Limb (tissue), 2 donors: ENCODE data around the gene SMG9.
"Not testable (repeated sequence)": the region's sequence is repeated elsewhere in the genome, so short reads cannot be mapped to it uniquely, and the experiment has no call there.

Experiments used
- DNase-seq, 2 donors: peaks; one replicate each; pipeline ENCODE4 v3.0.0-alpha.2; 2016; ENCODE audit errors: extremely low spot score in 2 of 2

The SMG9 gene

DNA sequence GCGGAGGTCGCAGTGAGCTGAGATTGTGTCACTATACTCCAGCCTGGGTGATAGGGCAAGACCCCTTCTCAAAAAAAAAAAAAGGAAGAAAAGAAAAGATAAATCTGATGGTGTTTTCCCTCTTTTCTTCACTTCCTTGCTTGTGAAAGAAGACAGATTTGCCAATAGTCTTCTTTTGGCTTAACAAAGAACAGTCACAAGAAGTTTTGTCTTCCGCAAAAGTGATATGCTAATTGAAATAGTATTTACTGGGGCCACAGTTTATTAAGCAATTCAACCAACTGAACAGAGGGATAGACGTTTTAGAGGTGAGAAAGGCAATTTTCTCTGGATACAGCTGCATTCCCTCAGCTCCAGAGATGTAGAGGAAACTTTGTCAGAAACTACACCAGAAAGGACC lies 61.9 kb downstream of the SMG9 start:
- DNase-seq = no peak

DNA sequence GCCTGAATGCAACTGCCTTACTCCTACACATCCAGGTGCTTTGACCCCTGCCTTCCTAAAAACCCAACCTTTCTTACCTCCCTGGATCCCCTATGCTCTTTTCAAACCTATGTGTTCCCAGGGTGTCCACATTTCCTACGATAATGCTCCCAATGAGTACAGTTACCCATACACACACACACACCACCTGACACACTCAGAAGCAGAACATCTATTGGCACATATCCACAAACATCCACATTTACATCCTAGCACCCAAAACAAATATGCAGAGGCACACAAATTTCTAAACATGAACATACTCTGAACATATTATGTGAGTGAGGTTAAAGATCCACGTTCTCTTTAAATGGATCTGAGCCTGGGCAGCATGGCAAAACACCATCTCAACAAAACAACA lies 62.4 kb downstream of the SMG9 start:
- no peak for DNase-seq

DNA sequence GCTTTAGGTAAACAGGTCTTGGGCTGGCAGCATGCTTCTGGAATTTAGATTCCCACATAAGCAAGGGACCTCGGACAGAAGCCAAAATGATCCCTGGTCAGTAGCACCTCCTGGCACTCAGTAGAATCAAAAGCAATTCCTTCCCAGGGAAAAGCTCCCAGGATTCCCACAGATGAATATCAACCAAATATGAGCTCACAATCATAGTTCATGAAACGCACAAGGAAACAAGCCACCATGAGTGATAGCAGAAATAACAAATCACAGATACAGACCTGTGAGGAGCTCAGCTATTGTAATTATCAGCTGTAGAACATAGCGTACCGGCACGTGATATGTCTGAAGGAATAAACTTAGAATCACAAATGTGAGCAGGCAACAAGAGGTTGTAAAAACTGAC lies 63.0 kb downstream of the SMG9 start:
- no peak for DNase-seq

DNA sequence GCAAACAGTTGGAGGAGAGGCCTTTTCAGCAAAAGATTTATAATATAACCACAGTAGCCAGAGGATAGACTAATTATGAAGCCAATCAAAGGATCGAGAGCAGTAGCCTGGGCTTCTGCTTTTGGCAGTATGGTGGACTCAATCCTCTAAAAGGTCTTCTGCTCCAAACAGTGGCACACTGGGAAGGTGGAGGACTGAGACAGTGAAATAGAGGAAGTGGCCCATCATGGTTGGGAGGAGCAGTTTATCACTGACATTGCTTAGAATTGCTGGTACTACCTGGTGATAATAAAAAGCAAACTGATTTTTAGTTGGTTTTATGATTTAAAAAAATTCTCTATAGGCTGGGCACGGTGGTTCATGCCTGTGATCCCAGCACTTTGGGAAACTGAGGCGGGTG lies 63.9 kb downstream of the SMG9 start:
- no peak for DNase-seq

DNA sequence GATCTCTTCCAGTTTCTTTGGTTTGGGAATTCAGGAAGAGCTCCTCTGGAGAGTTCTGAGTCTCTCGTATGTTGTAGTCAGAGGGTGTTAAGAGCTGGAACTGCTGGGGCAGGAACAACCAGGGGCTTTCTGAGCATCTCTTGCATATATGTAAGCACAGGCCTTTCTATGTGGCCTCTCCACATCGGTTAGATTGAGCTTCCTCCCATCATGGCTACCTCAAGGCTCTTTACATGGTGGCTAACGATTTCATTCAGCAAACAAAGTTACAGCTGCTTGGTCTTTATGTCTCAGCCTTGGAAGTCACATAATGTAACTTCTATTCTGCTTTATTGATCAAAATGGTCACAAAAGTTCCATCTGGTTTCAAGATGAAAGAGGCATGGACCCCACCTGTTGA lies 64.3 kb downstream of the SMG9 start:
- DNase-seq = no peak

DNA sequence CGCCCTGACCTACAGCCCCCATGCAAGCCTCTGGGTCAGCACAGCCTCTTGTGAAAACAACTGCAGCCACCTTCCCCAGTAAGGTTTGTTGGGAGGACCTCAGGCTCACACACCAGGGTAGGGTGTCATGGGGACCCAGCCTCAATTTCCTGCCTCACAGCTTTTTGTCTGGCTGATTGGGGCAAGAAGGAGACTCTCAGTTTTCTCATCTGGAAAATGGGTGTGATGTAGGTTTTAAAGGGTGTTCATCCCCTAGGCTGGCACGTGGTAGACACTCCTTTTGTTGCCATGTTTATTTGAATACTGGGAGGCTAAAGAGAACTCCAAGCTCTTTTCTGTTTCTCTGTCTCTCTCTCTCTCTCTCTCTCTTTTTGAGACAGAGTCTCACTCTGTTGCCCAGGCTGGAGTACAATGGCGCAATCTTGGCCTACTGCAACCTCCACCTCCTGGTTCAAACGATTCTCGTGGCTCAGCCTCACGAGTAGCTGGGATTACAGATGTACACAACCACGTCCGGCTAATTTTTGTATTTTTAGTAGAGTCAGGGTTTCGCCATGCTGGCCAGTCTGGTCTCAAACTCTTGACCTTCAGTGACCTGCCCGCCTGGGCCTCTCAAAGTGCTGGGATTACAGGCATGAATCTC lies 66.6 kb downstream of the SMG9 start:
- DNase-seq = no peak

DNA sequence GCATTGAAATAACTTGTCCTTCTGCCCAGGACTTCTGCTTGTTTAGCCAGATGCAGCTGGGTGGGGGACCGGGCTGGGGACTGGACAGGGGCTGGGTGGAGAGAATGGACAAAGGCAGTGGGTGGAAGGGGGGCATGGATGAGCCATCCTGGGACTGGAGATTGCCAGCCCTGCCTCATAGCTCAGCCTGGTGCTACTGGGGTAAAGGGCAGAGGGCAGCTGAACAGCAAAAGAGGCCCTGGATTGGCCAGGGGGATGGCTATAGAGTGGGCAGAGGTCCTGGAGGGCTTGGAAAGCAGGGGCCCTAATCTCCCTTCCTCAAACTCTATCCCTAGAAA lies 67.1 kb downstream of the SMG9 start:
- DNase-seq = no peak

DNA sequence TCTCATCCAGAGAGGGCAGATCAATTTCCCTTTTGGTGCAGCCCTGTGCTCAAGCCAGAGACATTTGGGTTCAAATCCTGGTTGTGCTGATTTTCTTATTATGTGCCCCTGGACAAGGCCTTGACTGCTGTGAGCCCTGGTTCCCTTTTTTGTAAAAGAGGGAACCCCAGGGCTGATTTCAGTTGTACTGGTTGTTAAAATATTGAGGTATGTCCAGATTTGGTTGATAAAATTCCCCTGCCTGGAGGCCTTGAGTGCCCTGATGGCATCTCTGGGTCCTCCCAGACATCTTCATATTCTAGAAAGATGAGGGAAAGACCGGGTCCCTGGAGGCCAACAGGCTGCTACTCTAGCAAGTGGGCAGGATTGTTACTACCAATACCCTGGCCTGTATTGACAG lies 70.4 kb downstream of the SMG9 start:
- no peak for DNase-seq

DNA sequence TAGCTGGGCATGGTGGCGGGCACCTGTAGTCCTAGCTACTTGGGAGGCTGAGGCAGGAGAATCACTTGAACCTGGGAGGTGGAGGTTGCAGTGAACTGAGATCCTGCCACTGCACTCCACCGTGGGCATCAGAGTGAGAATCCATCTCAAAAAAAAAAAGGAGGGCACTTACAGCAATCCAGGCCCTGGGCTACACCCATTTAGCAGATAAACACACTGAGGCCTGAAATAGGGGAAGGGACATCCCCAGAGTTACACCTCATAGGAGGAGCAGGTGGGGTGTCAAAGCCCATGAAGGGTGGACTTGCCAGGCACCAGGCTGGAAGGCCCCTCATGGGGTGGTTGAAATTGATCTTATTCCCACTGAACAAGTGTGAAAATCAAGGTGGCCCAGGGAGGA lies 70.9 kb downstream of the SMG9 start:
- DNase-seq = no peak

DNA sequence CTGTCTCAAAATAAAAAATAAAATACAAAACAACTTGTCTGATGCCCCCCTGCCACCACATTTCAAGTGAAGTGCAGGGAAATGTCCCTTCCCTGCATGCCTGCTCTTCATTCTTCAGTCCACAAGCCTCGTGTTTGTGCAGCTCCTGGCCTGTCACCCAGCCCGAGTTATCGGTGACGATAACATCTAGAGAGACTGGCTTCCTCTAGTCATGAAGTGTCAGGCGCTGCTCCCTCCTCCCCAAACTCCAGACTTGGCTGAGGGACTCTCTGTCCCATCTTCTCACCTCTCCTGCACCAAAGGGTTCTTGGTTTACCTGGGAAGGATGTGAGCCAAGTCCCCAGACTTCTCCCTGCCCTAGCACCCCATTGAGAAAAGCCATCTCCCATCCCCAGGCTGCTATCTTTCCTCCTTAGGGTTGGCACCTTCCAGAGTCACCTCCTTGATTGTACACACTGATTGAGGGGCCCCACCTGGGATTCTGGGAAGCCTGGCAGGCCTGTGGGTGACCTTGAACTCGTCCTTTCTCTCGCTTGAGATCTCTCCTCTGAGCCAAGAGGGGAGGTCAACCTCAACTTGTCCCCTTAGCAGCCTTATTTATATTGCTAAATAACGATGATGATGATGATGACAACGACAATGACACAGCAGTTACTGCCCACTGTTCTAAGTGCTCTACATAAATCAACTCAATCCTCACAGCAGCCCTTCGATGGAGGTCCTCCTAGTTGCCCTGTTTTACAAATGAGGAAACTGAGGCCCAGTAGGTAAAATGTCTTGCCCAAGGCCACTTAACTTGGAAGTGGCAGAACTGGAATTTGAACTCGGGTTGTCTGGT lies 71.7 kb downstream of the SMG9 start:
- DNase-seq = no peak

DNA sequence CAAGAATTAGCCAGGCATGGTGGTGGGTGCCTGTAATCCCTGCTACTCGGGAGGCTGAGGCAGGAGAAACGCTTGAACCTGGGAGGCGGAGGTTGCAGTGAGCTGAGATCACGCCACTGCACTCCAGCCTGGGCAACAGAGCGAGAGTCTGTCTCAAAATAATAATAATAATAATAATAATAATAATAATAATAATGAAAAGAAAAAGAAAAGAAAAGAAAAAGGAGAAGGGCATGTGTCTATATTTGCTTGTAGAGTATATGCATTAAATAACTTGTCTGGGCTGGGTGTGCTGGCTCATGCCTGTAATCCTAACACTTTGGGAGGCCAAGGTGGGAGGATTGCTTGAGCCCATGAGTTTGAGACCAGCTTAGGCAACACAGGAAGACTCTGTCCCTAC lies 72.5 kb downstream of the SMG9 start:
- DNase-seq = not testable (repeated sequence)

DNA sequence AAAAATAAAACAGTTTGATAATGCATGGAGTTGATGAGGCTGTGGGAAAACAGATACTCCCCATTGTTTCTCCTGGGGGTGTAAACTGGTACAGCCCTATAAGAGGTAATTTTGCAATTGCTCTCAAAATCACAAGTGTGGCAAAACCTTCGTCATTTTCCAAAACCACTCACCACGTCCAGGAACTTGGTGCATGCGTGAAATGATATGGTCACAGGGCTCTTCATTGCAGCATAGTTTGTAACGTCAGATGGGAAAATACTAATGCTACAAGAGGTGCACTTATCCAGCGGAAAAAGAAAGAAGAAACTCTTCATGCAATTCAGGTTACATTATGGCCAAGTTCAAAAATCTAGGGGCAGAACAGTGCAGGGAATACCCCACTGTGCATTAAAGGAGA lies 72.9 kb downstream of the SMG9 start:
- no peak for DNase-seq

DNA sequence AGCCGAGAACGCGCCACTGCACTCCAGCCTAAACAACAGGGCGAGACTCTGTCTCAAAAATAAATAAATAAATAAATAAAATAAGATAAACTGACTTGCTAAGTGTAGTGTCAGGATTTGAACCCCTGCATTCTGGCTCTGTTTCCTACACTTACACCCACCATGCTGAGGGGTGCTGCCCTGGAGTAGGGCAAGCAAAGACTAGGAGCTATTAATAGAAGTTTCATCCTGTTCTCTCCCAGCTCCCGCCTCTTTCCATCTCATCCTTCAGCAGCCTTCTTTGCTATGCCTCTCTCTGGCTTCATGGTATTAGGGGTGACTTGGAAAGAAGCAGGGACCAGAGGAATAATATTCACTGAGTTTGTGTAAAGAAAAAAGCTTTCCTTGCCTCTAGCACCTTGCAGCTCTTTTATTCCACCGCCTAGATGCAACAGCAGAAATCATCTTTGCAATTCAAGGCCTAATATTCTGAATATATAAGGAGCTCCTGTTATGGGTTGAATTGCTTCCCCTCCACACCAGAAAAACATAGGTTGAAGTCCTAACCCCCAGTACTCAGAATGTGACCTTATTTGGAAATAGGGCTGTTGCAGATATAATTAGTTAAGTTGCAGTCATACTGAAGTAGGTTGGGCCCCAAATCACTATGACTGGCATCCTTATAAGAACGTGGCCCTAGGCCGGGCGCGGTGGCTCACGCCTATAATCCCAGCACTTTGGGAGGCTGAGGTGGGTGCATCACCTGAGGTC lies 76.1 kb downstream of the SMG9 start:
- no peak for DNase-seq
